Endothelial cell of umbilical vein (primary cell): Measurements from ENCODE around the gene EID3. TPM values are rescaled to one million over a fixed set of nuclear protein-coding genes. Genes with fewer than 3 reads are reported as not detected.

ENCODE experiments used
- BruUV-seq: library from RNA; stranded (reverse); fragments of 400-500 nt; replicated peaks from 2 replicates; lab custom pipeline; 2021; lab: Mats Ljungman, UMichigan
- CTCF ChIA-PET: fragments of 300-600, 350-600 bp; sonication (Branson Sonifier 250); formaldehyde crosslinking; loops from one replicate; lab custom pipeline; 2021; ENCODE audit warnings: antibody characterized with exemption, inconsistent platforms; lab: Charles Lee
- POLR2A ChIA-PET: fragments of 300-600, 350-600 bp; sonication (Branson Sonifier 250); formaldehyde crosslinking; loops from one replicate; lab custom pipeline; 2021; ENCODE audit warnings: antibody characterized with exemption, inconsistent platforms; lab: Charles Lee
- DNase-seq: peaks from one replicate; pipeline ENCODE4 v3.0.0-alpha.2; 2011; ENCODE audit warnings: low read depth, low spot score
- FAIRE-seq: peaks from 2 replicates; lab custom pipeline; 2011; peaks lifted over from hg19 to GRCh38; lab: Jason Lieb, UNC
- H2AFZ ChIP-seq: 2 replicates; pipeline ENCODE4 v1.6.0; 2012; ENCODE audit warnings: low read depth, low read length, control low read depth, inconsistent platforms
- H3K27ac ChIP-seq: 2 replicates; pipeline ENCODE4 v1.5.1; 2011; ENCODE audit warnings: low read depth, mild to moderate bottlenecking, control low read depth, low read length, moderate library complexity; ENCODE audit not compliant: insufficient read depth
- H3K27me3 ChIP-seq, 2 experiments: 2 replicates each; pipeline versions ENCODE4 v1.6.0 to v1.6.1; 2011; ENCODE audit warnings: low read length in 2 of 2, mixed read lengths in 1 of 2; ENCODE audit not compliant: control insufficient read depth in 2 of 2, insufficient read depth in 2 of 2
- H3K36me3 ChIP-seq, 2 experiments: 2 replicates in 1 of 2; 3 replicates in 1 of 2; pipeline ENCODE4 v1.5.1; 2011; ENCODE audit warnings: low read length in 2 of 2, mild to moderate bottlenecking in 1 of 2, moderate library complexity in 1 of 2; ENCODE audit not compliant: control insufficient read depth in 2 of 2, insufficient read depth in 2 of 2; ENCODE audit errors: extremely low read depth in 1 of 2
- H3K4me1 ChIP-seq: 3 replicates; pipeline ENCODE4 v1.5.1; 2011; ENCODE audit warnings: mild to moderate bottlenecking, low read length; ENCODE audit not compliant: control insufficient read depth, insufficient read depth; ENCODE audit errors: extremely low read depth
- H3K4me2 ChIP-seq: 2 replicates; pipeline ENCODE4 v1.6.1; 2011; ENCODE audit warnings: low read length, control low read depth, mixed read lengths; ENCODE audit not compliant: insufficient read depth
- H3K4me3 ChIP-seq, 3 experiments: fragments of 200-600 bp in 1 of 3; sonication (generic), shearing (Covaris generic) in 1 of 3; replicated peaks in 1 of 3; 2 replicates each; pipeline ENCODE4 v1.5.1; 2011 to 2016; ENCODE audit warnings: control low read depth in 3 of 3, low read length in 3 of 3, mild to moderate bottlenecking in 2 of 3, inconsistent platforms in 1 of 3, low read depth in 1 of 3, moderate library complexity in 1 of 3; ENCODE audit not compliant: insufficient read depth in 1 of 3
- H3K79me2 ChIP-seq: 2 replicates; pipeline ENCODE4 v1.6.0; 2012; ENCODE audit warnings: low read length, inconsistent platforms; ENCODE audit not compliant: control insufficient read depth, insufficient read depth
- H3K9ac ChIP-seq: replicated peaks from 2 replicates; pipeline ENCODE3; 2011; ENCODE audit warnings: low read length, control low read depth; ENCODE audit not compliant: insufficient read depth; ENCODE audit errors: extremely low read depth
- H3K9me1 ChIP-seq: replicated peaks from 3 replicates; pipeline ENCODE4 v1.6.0; 2011; ENCODE audit warnings: mild to moderate bottlenecking, low read length; ENCODE audit not compliant: control insufficient read depth, insufficient read depth; ENCODE audit errors: extremely low read depth
- H3K9me3 ChIP-seq: replicated peaks from 2 replicates; pipeline ENCODE4 v1.5.1; 2012; ENCODE audit warnings: low read length, inconsistent platforms; ENCODE audit not compliant: control insufficient read depth, insufficient read depth
- H4K20me1 ChIP-seq: replicated peaks from 2 replicates; pipeline ENCODE3; 2011; ENCODE audit warnings: mild to moderate bottlenecking, low read length; ENCODE audit not compliant: control insufficient read depth, insufficient read depth; ENCODE audit errors: extremely low read depth
- CTCF ChIP-seq, 2 donors: IDR thresholded peaks; 1 replicate in 1 of 2; 2 replicates in 1 of 2; pipeline ENCODE4 v1.5.1; 2011; ENCODE audit warnings: low read length in 2 of 2, mild to moderate bottlenecking in 2 of 2, moderate library complexity in 2 of 2, control low read depth in 1 of 2, inconsistent platforms in 1 of 2, low read depth in 1 of 2; ENCODE audit not compliant: insufficient read depth in 1 of 2; ENCODE audit errors: extremely low read depth in 1 of 2
- EZH2 ChIP-seq: IDR thresholded peaks from 2 replicates; pipeline ENCODE4 v1.6.1; 2012; ENCODE audit warnings: borderline replicate concordance, low read depth, mild to moderate bottlenecking, moderate library complexity, low read length, inconsistent platforms; ENCODE audit not compliant: severe bottlenecking
- FOS ChIP-seq: IDR thresholded peaks from 2 replicates; pipeline ENCODE4 v1.6.1; 2011; ENCODE audit warnings: mild to moderate bottlenecking, low read length, moderate library complexity, borderline replicate concordance; ENCODE audit not compliant: insufficient read depth
- GATA2 ChIP-seq: IDR thresholded peaks from 2 replicates; pipeline ENCODE4 v1.7.0; 2011; ENCODE audit warnings: low read depth, mild to moderate bottlenecking, moderate library complexity, mixed read lengths, low read length; ENCODE audit not compliant: insufficient read length, insufficient read depth
- JUN ChIP-seq: IDR thresholded peaks from 2 replicates; pipeline ENCODE4 v1.6.1; 2011; ENCODE audit warnings: borderline replicate concordance, low read depth; ENCODE audit not compliant: insufficient read length, insufficient read depth
- MYC ChIP-seq: IDR thresholded peaks from one replicate; pipeline ENCODE4 v1.6.1; 2011; ENCODE audit warnings: mild to moderate bottlenecking, low read depth, low read length
- POLR2A ChIP-seq: IDR thresholded peaks from 2 replicates; pipeline ENCODE4 v1.6.1; 2012; ENCODE audit warnings: low read depth, mild to moderate bottlenecking, control low read depth, low read length
- POLR2AphosphoS5 ChIP-seq: IDR thresholded peaks from 2 replicates; pipeline ENCODE4 v1.6.1; 2012; ENCODE audit warnings: low read depth, mild to moderate bottlenecking, control low read depth, low read length, moderate library complexity; ENCODE audit not compliant: insufficient read depth
- dilution Hi-C: fragments of 300-500 bp; cut with MboI; formaldehyde crosslinking; loops from one replicate; pipeline ENCODE4 v1.15.0; 2019; ENCODE audit warnings: low sequenced_read_pairs; ENCODE audit not compliant: extremely low pct_ligation_motif_present
- intact Hi-C: fragments of 100-400 bp; cut with micrococcal nuclease; formaldehyde crosslinking; loops from one replicate; pipeline ENCODE4 v1.10.0; 2022
- polyA plus RNA-seq, 4 experiments: library from polyadenylated mRNA; depleted of rRNA in 3 of 4; stranded (reverse) in 3 of 4; unstranded in 1 of 4; fragments of >200 nt; gene quantifications; 2 replicates each; pipeline versions ENCODE4 v1.2.1 to v1.2.3, GENCODE V29; 2011 to 2012; ENCODE audit warnings: missing spikeins in 1 of 4
- total RNA-seq: library from RNA; stranded (reverse); gene quantifications from 2 replicates; pipeline ENCODE4 v1.2.3, GENCODE V29; 2021
- TF ChIP-seq, protein P1 (sequence below): IDR thresholded peaks from 2 replicates; pipeline ENCODE4 v1.6.1; 2011; ENCODE audit not compliant: insufficient read depth, insufficient read length

The EID3 gene
- total and polyA plus RNA-seq, 2 donors (not counting 3 experiments of a cell fraction or from before 2014, with no cell fraction given): 1.5 to 14.5 TPM

- POLR2A ChIA-PET: interaction anchor here (3.0 to 15.5 kb wide), 2 partner anchors 11 to 79 kb away, joined by 21 to 222 read pairs; partner anchors contain the start of gene TXNRD1
- peaks cover 27% of the 10 kb centered on the region for H4K20me1 ChIP-seq
Measured at GRCh38 chr12:104297477-104298113, 5.9 kb upstream of the EID3 start.

More at GRCh38 chr12:104297477-104298113, 5.9 kb upstream of the EID3 start:
- no peaks in the 10 kb centered on the region for H3K9me3 ChIP-seq
- peak overlapping the region; percentile 7 for H3K27ac ChIP-seq
- H3K4me3 ChIP-seq: no peak overlapping the region
- TF ChIP-seq, protein P1, sequence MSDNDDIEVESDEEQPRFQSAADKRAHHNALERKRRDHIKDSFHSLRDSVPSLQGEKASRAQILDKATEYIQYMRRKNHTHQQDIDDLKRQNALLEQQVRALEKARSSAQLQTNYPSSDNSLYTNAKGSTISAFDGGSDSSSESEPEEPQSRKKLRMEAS: no peak
- TF ChIP-seq GATA2 (no peak), MYC (no peak), POLR2A (no peak), JUN (no peak), EZH2 (no peak), POLR2AphosphoS5 (no peak), CTCF (IDR thresholded peaks at IDR 0.05; ENCODE audit: extremely low read depth in 1 of 2, insufficient read depth in 1 of 2, low read depth in 1 of 2, low read length in 2 of 2) (no peak), FOS (no peak)
- H3K27me3 ChIP-seq: no peaks in the 10 kb centered on the region
- FAIRE-seq: no peak
- no peak overlapping the region for H3K9ac ChIP-seq
- peaks cover 97% of the 10 kb centered on the region for H3K79me2 ChIP-seq
- H3K9me1 ChIP-seq: no peaks in the 10 kb centered on the region
- intact Hi-C loops: no loop called here
- CTCF ChIA-PET: interaction anchor here (3.3 kb wide), 1 partner anchor 82 kb away, joined by 18 read pairs; the partner anchor contains the start of gene TXNRD1
- H3K4me2 ChIP-seq: peak overlapping the region; percentile 53
- BruUV-seq: no TSS peak
- H3K36me3 ChIP-seq: peaks cover 8 to 55% of the 10 kb centered on the region in 2 experiments
- no peak overlapping the region for H2AFZ ChIP-seq
- H3K4me1 ChIP-seq: peaks cover 72% of the 10 kb centered on the region
- DNase-seq: no peak
- dilution Hi-C loops: no loop called here
